LNCaP clone FGC (cell line): Measurements from ENCODE around the gene CDYL.

ENCODE experiments used
- DNase-seq: peaks from one replicate; pipeline ENCODE4 v3.0.0-alpha.2; 2011; ENCODE audit warnings: low read depth
- H3K4me3 ChIP-seq: 2 replicates; pipeline ENCODE4 v1.5.1; 2011; ENCODE audit warnings: mild to moderate bottlenecking, low read depth, low read length, control low read depth
- CTCF ChIP-seq: IDR thresholded peaks from 2 replicates; pipeline ENCODE4 v1.5.1; 2012; ENCODE audit warnings: mild to moderate bottlenecking; ENCODE audit not compliant: control insufficient read depth, insufficient read depth; ENCODE audit errors: extremely low read depth

CDYL gene

GRCh38 chr6:4928426-4928825 lies 152.2 kb downstream of the CDYL start:
- no peak for DNase-seq
- no peak overlapping the region for H3K4me3 ChIP-seq
- no peak for TF ChIP-seq CTCF

DNA sequence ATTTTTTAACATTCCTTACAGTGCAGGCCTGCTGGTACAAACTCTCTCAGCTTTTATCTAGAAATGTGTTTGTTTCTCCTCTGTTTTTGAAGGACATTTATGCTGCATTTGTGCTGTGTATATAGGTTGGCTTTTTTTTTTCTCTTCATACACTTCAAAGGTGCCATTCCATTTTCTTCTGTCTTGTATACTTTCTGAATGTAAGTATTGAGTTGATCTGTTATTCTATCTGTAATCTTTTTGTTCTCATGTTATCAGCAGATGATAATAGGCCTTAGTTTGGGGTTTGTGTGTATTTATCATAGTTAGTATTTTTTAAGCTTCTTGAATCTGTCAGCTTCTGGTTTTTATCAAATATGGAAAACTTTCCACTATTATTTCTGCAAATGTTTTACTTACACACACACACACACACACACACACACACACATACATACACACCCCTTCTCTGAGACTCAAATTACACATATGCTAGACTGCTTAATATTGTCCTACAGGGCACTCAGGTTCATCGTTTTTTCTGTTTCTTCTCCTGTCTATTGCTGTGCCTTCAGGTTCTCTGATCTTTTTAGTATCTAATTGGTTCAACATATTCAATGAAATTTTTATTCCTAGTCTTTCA lies 153.0 kb downstream of the CDYL start:
- no peak for TF ChIP-seq CTCF
- DNase-seq, result no peak
- no peak overlapping the region for H3K4me3 ChIP-seq

GRCh38 chr6:4930025-4930691 lies 154.0 kb downstream of the CDYL start:
- no peak overlapping the region for H3K4me3 ChIP-seq
- no peak for DNase-seq
- TF ChIP-seq CTCF, result no peak

DNA sequence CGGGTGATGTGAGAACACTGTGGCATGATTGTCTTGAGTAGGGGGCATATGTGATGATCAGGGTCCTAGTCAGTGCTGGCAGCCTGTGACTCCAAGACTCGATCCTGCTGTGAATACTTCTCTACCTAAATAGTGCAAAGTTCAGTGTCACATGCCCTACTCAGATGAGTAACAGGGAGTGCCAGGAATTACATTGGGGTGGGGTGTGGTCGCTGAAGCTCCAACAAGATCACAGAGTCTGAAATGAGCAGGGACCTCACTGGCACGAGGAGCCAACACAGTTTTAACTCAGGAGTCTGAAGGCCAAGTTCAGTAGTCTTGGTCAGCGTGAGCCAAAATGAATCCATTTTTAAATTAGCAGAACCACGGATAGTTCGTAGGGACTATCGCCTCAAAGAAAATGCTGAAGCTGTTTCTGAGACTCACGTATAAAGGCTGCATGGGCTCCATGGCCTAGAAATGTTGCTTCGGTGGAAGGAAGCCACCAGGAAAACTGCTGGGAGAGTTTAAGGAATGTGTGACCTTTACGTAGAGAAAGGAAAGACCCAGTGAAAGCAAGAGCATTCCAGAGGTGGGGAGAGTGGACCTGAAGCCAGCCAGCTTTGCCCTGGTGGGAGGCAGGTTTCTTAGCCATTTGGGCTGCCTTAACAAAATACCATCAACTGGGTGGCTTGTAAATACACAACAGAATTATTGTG lies 155.5 kb downstream of the CDYL start:
- DNase-seq, result no peak
- no peak overlapping the region for H3K4me3 ChIP-seq
- no peak for TF ChIP-seq CTCF

- DNase-seq, result no peak
- no peak for TF ChIP-seq CTCF
- no peak overlapping the region for H3K4me3 ChIP-seq
Measured at GRCh38 chr6:4932228-4932903, 156.2 kb downstream of the CDYL start.

DNA sequence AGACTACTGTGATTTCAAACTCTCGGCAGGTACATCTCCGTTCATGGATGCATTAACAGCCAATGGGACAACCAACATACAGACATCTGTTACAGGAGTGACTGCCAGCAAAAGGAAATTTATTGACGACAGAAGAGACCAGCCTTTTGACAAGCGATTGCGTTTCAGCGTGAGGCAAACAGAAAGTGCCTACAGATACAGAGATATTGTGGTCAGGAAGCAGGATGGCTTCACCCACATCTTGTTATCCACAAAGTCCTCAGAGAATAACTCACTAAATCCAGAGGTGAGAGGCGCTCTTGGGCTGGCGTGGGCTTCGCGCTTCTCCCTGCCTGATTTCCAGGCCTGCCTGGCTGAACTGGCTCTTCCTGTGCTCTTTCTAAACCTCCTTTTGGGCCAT lies 159.3 kb downstream of the CDYL start:
- no peak for TF ChIP-seq CTCF
- DNase-seq, result no peak
- no peak overlapping the region for H3K4me3 ChIP-seq
